Erythroblast (primary cell): ENCODE data around the gene MYO18A.

Experiments
- GATA1 ChIP-seq: IDR thresholded peaks from 2 replicates; pipeline ENCODE4 v1.6.1; 2011; ENCODE audit warnings: low read depth, mild to moderate bottlenecking, control low read depth, low read length, moderate library complexity
- POLR2A ChIP-seq: IDR thresholded peaks from 2 replicates; pipeline ENCODE4 v1.6.1; 2011; ENCODE audit warnings: mild to moderate bottlenecking, low read length

- TF ChIP-seq POLR2A (no peak), GATA1 (no peak)
These were observed 114.2 kb downstream of the MYO18A start for GRCh38 chr17:29066047-29066446.
